ENCODE results near the gene MMP24. TPM values are rescaled to one million over a fixed set of nuclear protein-coding genes. Genes with fewer than 3 reads are reported as not detected.

Gene MMP24
- total RNA-seq, 5 donors from 2014 or later (not counting 1 experiment from before 2014, with no cell fraction given) = 0.15 to 0.49 (median 0.16) TPM; not detected in 2

DNA sequence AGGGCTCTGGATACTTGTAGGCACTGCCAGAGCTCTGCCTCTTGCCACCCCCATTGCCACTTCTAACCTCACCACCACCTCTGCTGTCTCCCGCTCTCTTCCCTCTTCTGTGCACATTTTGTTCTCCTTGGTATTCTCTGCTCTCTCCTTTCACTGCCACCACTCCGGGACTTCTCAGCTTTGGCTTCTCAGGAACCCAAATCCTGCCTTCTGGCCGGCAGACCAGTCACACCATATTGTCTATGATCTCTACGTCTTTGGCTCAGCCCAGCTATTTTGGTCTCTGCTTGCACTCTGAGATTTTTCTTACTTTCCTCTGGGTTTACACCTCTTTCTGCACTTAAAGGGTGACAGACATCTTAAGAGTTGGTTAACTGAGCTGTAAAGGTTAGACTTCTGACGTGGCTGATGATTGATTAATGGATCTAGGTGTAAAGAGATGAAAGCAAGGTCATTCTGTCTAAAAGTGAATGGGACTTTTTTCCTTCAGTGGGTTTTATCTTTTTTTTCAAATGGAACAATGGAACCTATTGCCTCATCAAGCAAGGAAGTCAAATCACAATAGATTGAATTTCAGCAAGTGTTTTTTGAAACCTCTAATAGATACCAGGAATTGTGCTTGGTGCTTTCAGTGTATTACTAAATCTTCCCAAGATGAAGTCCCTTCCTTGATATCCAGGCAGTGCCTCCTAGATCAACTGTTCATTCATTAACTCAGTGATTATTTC, 13.8 kb downstream of the MMP24 start:
- no peak overlapping the region for H3K27ac Mint-ChIP-seq
- ChIA-PET POLR2A (no interaction called here), CTCF (no interaction called here)
- H3K27me3 ChIP-seq (replicated peaks in 1 of 2; ENCODE audit: control insufficient read depth in 2 of 2, extremely low read depth in 1 of 2, insufficient read depth in 2 of 2, low read length in 1 of 2) = peaks cover 0 to 5% of the 10 kb centered on the region in 2 experiments
- no peaks in the 10 kb centered on the region for H3K4me1 ChIP-seq (ENCODE audit: control insufficient read depth in 1 of 2, extremely low read depth in 1 of 2, insufficient read depth in 2 of 2, low read length in 2 of 2)
- peaks cover 0 to 2% of the 10 kb centered on the region in 2 donors for H3K27me3 Mint-ChIP-seq
- no peak overlapping the region for H3K4me3 Mint-ChIP-seq
- ATAC-seq (replicated peaks in 1 of 4) (no peak), DNase-seq (no peak)
- H3K27ac ChIP-seq (ENCODE audit: low read length) = no peak overlapping the region
- no peaks in the 10 kb centered on the region for H3K9me3 ChIP-seq
- H3K4me3 ChIP-seq (ENCODE audit: control insufficient read depth in 1 of 2, extremely low read depth in 1 of 2, low read length in 1 of 2) = no peak overlapping the region
- H3K36me3 Mint-ChIP-seq = peaks cover 27% of the 10 kb centered on the region
- peaks cover 0 to 7% of the 10 kb centered on the region in 2 donors for H3K36me3 ChIP-seq (ENCODE audit: control insufficient read depth in 2 of 2, extremely low read depth in 1 of 2, insufficient read depth in 1 of 2, low read length in 1 of 2)
- H3K4me1 Mint-ChIP-seq = no peaks in the 10 kb centered on the region
- H3K9me3 Mint-ChIP-seq = no peaks in the 10 kb centered on the region
- 72% methylated on average over 5 of the region's 5 CpGs for WGBS (ENCODE audit: insufficient coverage)

- no CpG with 5 or more reads among the region's 2 CpGs for WGBS (ENCODE audit: insufficient coverage)
- Histone ChIP-seq H3K27me3 (replicated peaks in 1 of 2; ENCODE audit: control insufficient read depth in 2 of 2, extremely low read depth in 1 of 2, insufficient read depth in 2 of 2, low read length in 1 of 2) (peaks cover 0 to 5% of the 10 kb centered on the region in 2 experiments), H3K9me3 (no peaks in the 10 kb centered on the region), H3K36me3 (ENCODE audit: control insufficient read depth in 2 of 2, extremely low read depth in 1 of 2, insufficient read depth in 1 of 2, low read length in 1 of 2) (peaks cover 0 to 7% of the 10 kb centered on the region in 2 donors), H3K4me1 (ENCODE audit: control insufficient read depth in 1 of 2, extremely low read depth in 1 of 2, insufficient read depth in 2 of 2, low read length in 2 of 2) (no peaks in the 10 kb centered on the region), H3K27ac (ENCODE audit: low read length) (no peak overlapping the region), H3K4me3 (ENCODE audit: control insufficient read depth in 1 of 2, extremely low read depth in 1 of 2, low read length in 1 of 2) (no peak overlapping the region)
- H3K27ac Mint-ChIP-seq = no peak overlapping the region
- no peak for DNase-seq
- H3K9me3 Mint-ChIP-seq = no peaks in the 10 kb centered on the region
- no peak for ATAC-seq (replicated peaks in 1 of 4)
- no peaks in the 10 kb centered on the region for H3K4me1 Mint-ChIP-seq
- peaks cover 0 to 2% of the 10 kb centered on the region in 2 donors for H3K27me3 Mint-ChIP-seq
- ChIA-PET POLR2A (no interaction called here), CTCF (no interaction called here)
- peaks cover 24% of the 10 kb centered on the region for H3K36me3 Mint-ChIP-seq
- no peak overlapping the region for H3K4me3 Mint-ChIP-seq
Observed at GRCh38 chr20:35240811-35241293, 14.4 kb downstream of the MMP24 start.

DNA sequence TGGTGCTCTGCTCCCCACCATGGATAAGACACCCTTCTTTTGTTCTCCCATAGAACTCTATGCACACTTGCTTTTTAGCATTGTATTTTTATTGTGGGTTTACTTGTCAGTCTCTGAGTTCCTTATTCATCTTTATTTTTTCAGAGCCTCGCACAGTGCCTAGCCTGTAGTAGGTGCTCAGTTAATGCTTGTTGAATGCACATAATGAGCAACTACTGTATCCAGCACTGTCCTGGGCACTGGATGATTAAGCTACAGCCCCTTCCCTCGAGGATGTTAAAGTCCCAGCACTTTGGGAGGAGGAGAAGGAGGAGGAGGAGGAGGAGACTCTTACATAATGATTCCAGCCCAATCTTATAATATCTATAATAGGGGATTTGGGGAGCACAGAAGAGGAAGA, 16.8 kb downstream of the MMP24 start:
- Histone ChIP-seq H3K36me3 (ENCODE audit: control insufficient read depth in 2 of 2, extremely low read depth in 1 of 2, insufficient read depth in 1 of 2, low read length in 1 of 2) (peaks cover 2 to 4% of the 10 kb centered on the region in 2 donors), H3K4me1 (ENCODE audit: control insufficient read depth in 1 of 2, extremely low read depth in 1 of 2, insufficient read depth in 2 of 2, low read length in 2 of 2) (no peaks in the 10 kb centered on the region), H3K4me3 (ENCODE audit: control insufficient read depth in 1 of 2, extremely low read depth in 1 of 2, low read length in 1 of 2) (no peak overlapping the region), H3K27ac (ENCODE audit: low read length) (no peak overlapping the region), H3K27me3 (replicated peaks in 1 of 2; ENCODE audit: control insufficient read depth in 2 of 2, extremely low read depth in 1 of 2, insufficient read depth in 2 of 2, low read length in 1 of 2) (peaks cover 0 to 5% of the 10 kb centered on the region in 2 experiments), H3K9me3 (no peaks in the 10 kb centered on the region)
- Mint-ChIP-seq H3K36me3 (peaks cover 18% of the 10 kb centered on the region), H3K27me3 (no peaks in the 10 kb centered on the region), H3K4me3 (no peak overlapping the region), H3K4me1 (no peaks in the 10 kb centered on the region), H3K9me3 (no peaks in the 10 kb centered on the region), H3K27ac (no peak overlapping the region)
- no peak for ATAC-seq (replicated peaks in 1 of 4)
- no CpG with 5 or more reads among the region's 2 CpGs for WGBS (ENCODE audit: insufficient coverage)
- CTCF ChIA-PET = interaction anchor here in 1 of 2 donors (0.6 kb wide), 1 partner anchor 468 kb away, joined by 5 read pairs; no protein-coding TSS in a partner anchor
- POLR2A ChIA-PET = no interaction called here
- no peak for DNase-seq

- H3K27me3 ChIP-seq (replicated peaks in 1 of 2; ENCODE audit: control insufficient read depth in 2 of 2, extremely low read depth in 1 of 2, insufficient read depth in 2 of 2, low read length in 1 of 2) = peaks cover 0 to 5% of the 10 kb centered on the region in 2 experiments
- no peak overlapping the region for H3K27ac Mint-ChIP-seq
Observed at GRCh38 chr20:35243986-35244385, 17.5 kb downstream of the MMP24 start.

GRCh38 chr20:35246723-35247122, 20.2 kb downstream of the MMP24 start:
- H3K36me3 Mint-ChIP-seq = peaks cover 14% of the 10 kb centered on the region
- H3K27ac Mint-ChIP-seq = no peak overlapping the region
- Histone ChIP-seq H3K36me3 (ENCODE audit: control insufficient read depth in 2 of 2, extremely low read depth in 1 of 2, insufficient read depth in 1 of 2, low read length in 1 of 2) (peaks cover 0 to 2% of the 10 kb centered on the region in 2 donors), H3K4me1 (ENCODE audit: control insufficient read depth in 1 of 2, extremely low read depth in 1 of 2, insufficient read depth in 2 of 2, low read length in 2 of 2) (peaks cover 4 to 19% of the 10 kb centered on the region in 2 experiments), H3K27me3 (replicated peaks in 1 of 2; ENCODE audit: control insufficient read depth in 2 of 2, extremely low read depth in 1 of 2, insufficient read depth in 2 of 2, low read length in 1 of 2) (no peaks in the 10 kb centered on the region), H3K9me3 (no peaks in the 10 kb centered on the region), H3K4me3 (ENCODE audit: control insufficient read depth in 1 of 2, extremely low read depth in 1 of 2, low read length in 1 of 2) (no peak overlapping the region), H3K27ac (ENCODE audit: low read length) (no peak overlapping the region)
- H3K4me3 Mint-ChIP-seq = no peak overlapping the region
- POLR2A ChIA-PET = interaction anchor here in 1 of 2 donors (0.6 kb wide), 1 partner anchor 38 kb away, joined by 4 read pairs; the partner anchor contains the start of gene EIF6
- H3K4me1 Mint-ChIP-seq = peaks cover 8 to 15% (median 12%) of the 10 kb centered on the region in 3 donors
- CTCF ChIA-PET = no interaction called here
- DNase-seq (no peak), ATAC-seq (replicated peaks in 1 of 4) (no peak)
- no peaks in the 10 kb centered on the region for H3K9me3 Mint-ChIP-seq
- H3K27me3 Mint-ChIP-seq = no peaks in the 10 kb centered on the region
- WGBS (ENCODE audit: insufficient coverage) = 97% methylated on average over 12 of the region's 12 CpGs

More at GRCh38 chr20:35243986-35244385, 17.5 kb downstream of the MMP24 start:
- H3K4me1 Mint-ChIP-seq = no peaks in the 10 kb centered on the region
- no peak overlapping the region for H3K4me3 Mint-ChIP-seq
- H3K36me3 Mint-ChIP-seq = peaks cover 14% of the 10 kb centered on the region
- ChIA-PET CTCF (no interaction called here), POLR2A (no interaction called here)
- Histone ChIP-seq H3K27ac (ENCODE audit: low read length) (no peak overlapping the region), H3K4me3 (ENCODE audit: control insufficient read depth in 1 of 2, extremely low read depth in 1 of 2, low read length in 1 of 2) (no peak overlapping the region), H3K9me3 (no peaks in the 10 kb centered on the region), H3K36me3 (ENCODE audit: control insufficient read depth in 2 of 2, extremely low read depth in 1 of 2, insufficient read depth in 1 of 2, low read length in 1 of 2) (peaks cover 2 to 4% of the 10 kb centered on the region in 2 donors), H3K4me1 (ENCODE audit: control insufficient read depth in 1 of 2, extremely low read depth in 1 of 2, insufficient read depth in 2 of 2, low read length in 2 of 2) (no peaks in the 10 kb centered on the region)
- 83% methylated on average over 1 of the region's 2 CpGs for WGBS (ENCODE audit: insufficient coverage)
- H3K9me3 Mint-ChIP-seq = no peaks in the 10 kb centered on the region
- DNase-seq = no peak
- H3K27me3 Mint-ChIP-seq = no peaks in the 10 kb centered on the region
- ATAC-seq (replicated peaks in 1 of 4) = no peak

GRCh38 chr20:35248641-35249475, 22.4 kb downstream of the MMP24 start:
- DNase-seq = no peak
- WGBS (ENCODE audit: insufficient coverage) = 80% methylated on average over 3 of the region's 9 CpGs

More at GRCh38 chr20:35248641-35249475, 22.4 kb downstream of the MMP24 start:
- H3K27me3 Mint-ChIP-seq = no peaks in the 10 kb centered on the region
- Histone ChIP-seq H3K4me3 (ENCODE audit: control insufficient read depth in 1 of 2, extremely low read depth in 1 of 2, low read length in 1 of 2) (no peak overlapping the region), H3K36me3 (ENCODE audit: control insufficient read depth in 2 of 2, extremely low read depth in 1 of 2, insufficient read depth in 1 of 2, low read length in 1 of 2) (peaks cover 0 to 2% of the 10 kb centered on the region in 2 donors), H3K27me3 (replicated peaks in 1 of 2; ENCODE audit: control insufficient read depth in 2 of 2, extremely low read depth in 1 of 2, insufficient read depth in 2 of 2, low read length in 1 of 2) (no peaks in the 10 kb centered on the region), H3K27ac (ENCODE audit: low read length) (no peak overlapping the region), H3K9me3 (no peaks in the 10 kb centered on the region), H3K4me1 (ENCODE audit: control insufficient read depth in 1 of 2, extremely low read depth in 1 of 2, insufficient read depth in 2 of 2, low read length in 2 of 2) (peaks cover 11 to 32% of the 10 kb centered on the region in 2 experiments)
- no peak for ATAC-seq (replicated peaks in 1 of 4)
- H3K4me1 Mint-ChIP-seq = peaks cover 18 to 29% (median 24%) of the 10 kb centered on the region in 3 donors
- H3K9me3 Mint-ChIP-seq = no peaks in the 10 kb centered on the region
- ChIA-PET POLR2A (no interaction called here), CTCF (interaction anchor here (0.7 to 0.8 kb wide), 4 partner anchors 11 to 63 kb away, joined by 3 to 7 read pairs (median 4); no protein-coding TSS in a partner anchor)
- no peak overlapping the region for H3K27ac Mint-ChIP-seq
- H3K36me3 Mint-ChIP-seq = peaks cover 20% of the 10 kb centered on the region
- H3K4me3 Mint-ChIP-seq = no peak overlapping the region

Data from T-cell (primary cell).